Measurements from ENCODE around the gene ZNF740.
"Not testable (repeated sequence)": the region's sequence is repeated elsewhere in the genome, so short reads cannot be mapped to it uniquely, and the experiment has no call there.

The ZNF740 gene

GRCh38 chr12:53196486-53196885 lies 16.0 kb downstream of the ZNF740 start:
- no peak for DNase-seq

GRCh38 chr12:53197011-53197640 lies 16.6 kb downstream of the ZNF740 start:
- DNase-seq, result no peak

- DNase-seq, result no peak
These were observed 18.1 kb downstream of the ZNF740 start for GRCh38 chr12:53198486-53199110.

- no peak for DNase-seq
These were observed 19.2 kb downstream of the ZNF740 start for GRCh38 chr12:53199700-53200099.

GRCh38 chr12:53200107-53200457 lies 19.6 kb downstream of the ZNF740 start:
- DNase-seq, result no peak

- DNase-seq, result peak; percentile 42
These were observed 20.1 kb downstream of the ZNF740 start for GRCh38 chr12:53200458-53201176.

- DNase-seq, result no peak
These were observed 20.6 kb downstream of the ZNF740 start for GRCh38 chr12:53201177-53201541.

GRCh38 chr12:53201639-53202038 lies 21.1 kb downstream of the ZNF740 start:
- no peak for DNase-seq

GRCh38 chr12:53202316-53202715 lies 21.8 kb downstream of the ZNF740 start:
- DNase-seq, result not testable (repeated sequence)

GRCh38 chr12:53204351-53204750 lies 23.8 kb downstream of the ZNF740 start:
- DNase-seq, result no peak

- DNase-seq, result peak; percentile 67
These were observed 25.4 kb downstream of the ZNF740 start for GRCh38 chr12:53205747-53206419.

GRCh38 chr12:53207042-53207441 lies 26.5 kb downstream of the ZNF740 start, which contains the start of gene ITGB7:
Gene ITGB7, minus strand, starts transcription at chr12:53207251. Its CDS starts 6,808 bp downstream, at chr12:53200443.
- DNase-seq, result peak; percentile 54

GRCh38 chr12:53208435-53208834 lies 27.9 kb downstream of the ZNF740 start:
- no peak for DNase-seq

- DNase-seq, result peak; percentile 16
These were observed 28.4 kb downstream of the ZNF740 start for GRCh38 chr12:53208877-53209463.

- no peak for DNase-seq
These were observed 30.3 kb downstream of the ZNF740 start for GRCh38 chr12:53210843-53211242.

- DNase-seq, result no peak
These were observed 31.2 kb downstream of the ZNF740 start for GRCh38 chr12:53211476-53212381.

- no peak for DNase-seq
These were observed 32.4 kb downstream of the ZNF740 start for GRCh38 chr12:53212931-53213330.

- DNase-seq, result peak; percentile 74
These were observed 32.8 kb downstream of the ZNF740 start for GRCh38 chr12:53213348-53213747.

GRCh38 chr12:53214221-53214620 lies 33.7 kb downstream of the ZNF740 start:
- DNase-seq, result no peak

GRCh38 chr12:53214687-53215455 lies 34.3 kb downstream of the ZNF740 start:
- no peak for DNase-seq

GRCh38 chr12:53215497-53215896 lies 35.0 kb downstream of the ZNF740 start:
- no peak for DNase-seq

Data from stimulated activated naive CD4-positive, alpha-beta T cell treated with Interleukin-2 at 50 U/mL for 16 hours (primary cell).